Testis (tissue), 2 donors: ENCODE measurements around the gene ZFYVE28.

ENCODE experiments used
- CTCF ChIP-seq, 3 experiments: fragments of 450-650 bp in 2 of 3; fragments of 200-600 bp in 1 of 3; sonication (generic) in 1 of 3; IDR thresholded peaks; one replicate each; pipeline ENCODE4 v1.5.1; 2016 to 2019; ENCODE audit warnings: antibody characterized with exemption in 3 of 3, mild to moderate bottlenecking in 2 of 3, moderate library complexity in 1 of 3
- POLR2A ChIP-seq: fragments of 450-650 bp; IDR thresholded peaks from one replicate; pipeline ENCODE4 v1.6.1; 2017; ENCODE audit warnings: antibody characterized with exemption, mild to moderate bottlenecking, moderate library complexity

- TF ChIP-seq CTCF (IDR thresholded peaks at IDR 0.05) (no peak), POLR2A (no peak)
Observed at GRCh38 chr4:2258091-2259035, 160.1 kb downstream of the ZFYVE28 start.
